ENCODE measurements around the gene INVS.

INVS gene

DNA sequence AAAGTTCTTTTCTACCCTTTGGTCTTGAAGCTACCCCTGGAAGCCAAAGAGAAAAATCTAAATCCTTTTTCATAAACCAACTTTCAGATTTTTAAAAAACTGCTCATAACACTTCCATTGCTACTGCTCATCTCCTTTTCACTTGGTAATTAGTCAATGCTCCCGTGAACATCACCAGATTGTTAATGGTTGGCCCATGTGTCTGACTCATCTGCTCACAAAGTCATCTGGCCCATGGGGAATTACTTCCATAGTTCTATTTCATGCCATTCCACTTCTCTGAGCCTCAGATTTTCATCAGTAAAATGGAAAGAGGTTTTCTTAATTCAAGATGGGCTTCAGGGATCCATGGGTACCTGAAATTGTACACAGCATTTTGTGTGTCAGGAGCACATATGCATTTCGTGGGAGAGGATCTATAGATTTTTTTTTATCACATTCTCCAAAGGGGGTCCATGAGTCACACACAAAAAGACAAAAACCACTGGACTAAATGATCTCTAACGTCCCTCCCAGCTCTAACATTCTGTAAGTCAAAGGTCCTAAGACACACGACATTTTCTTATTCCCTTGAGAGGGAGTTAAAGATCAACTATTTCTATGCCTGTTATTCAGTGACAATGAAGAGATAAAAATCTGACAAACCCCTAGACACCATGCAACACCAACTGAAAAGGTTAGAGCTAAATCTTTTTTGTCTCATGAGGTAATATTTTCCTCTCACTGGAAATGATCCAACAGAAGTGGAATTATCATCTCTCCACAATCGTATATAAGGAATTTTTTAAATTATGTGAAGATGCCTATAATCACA, 178.3 kb downstream of the INVS start:
- DNase-seq = no peak

DNA sequence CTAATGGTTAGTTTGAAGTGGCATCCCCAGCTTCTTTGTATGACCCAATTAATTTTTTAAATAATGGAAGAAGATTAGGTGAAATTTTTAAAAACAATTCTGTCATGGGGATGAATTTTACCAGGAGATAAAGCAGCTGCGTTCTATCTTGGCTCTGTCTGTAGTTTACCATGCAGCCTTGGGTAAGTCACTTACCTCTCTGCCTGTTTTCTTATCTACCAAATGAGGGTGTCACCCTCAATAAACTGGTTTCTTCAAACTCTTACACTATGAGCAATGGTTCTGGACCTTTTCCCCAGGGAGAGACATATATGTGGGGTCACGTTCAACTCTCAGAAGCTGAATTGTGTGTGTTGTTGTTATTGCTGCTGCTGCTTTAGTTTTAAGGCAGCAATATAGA, 182.0 kb downstream of the INVS start:
- DNase-seq = no peak

DNA sequence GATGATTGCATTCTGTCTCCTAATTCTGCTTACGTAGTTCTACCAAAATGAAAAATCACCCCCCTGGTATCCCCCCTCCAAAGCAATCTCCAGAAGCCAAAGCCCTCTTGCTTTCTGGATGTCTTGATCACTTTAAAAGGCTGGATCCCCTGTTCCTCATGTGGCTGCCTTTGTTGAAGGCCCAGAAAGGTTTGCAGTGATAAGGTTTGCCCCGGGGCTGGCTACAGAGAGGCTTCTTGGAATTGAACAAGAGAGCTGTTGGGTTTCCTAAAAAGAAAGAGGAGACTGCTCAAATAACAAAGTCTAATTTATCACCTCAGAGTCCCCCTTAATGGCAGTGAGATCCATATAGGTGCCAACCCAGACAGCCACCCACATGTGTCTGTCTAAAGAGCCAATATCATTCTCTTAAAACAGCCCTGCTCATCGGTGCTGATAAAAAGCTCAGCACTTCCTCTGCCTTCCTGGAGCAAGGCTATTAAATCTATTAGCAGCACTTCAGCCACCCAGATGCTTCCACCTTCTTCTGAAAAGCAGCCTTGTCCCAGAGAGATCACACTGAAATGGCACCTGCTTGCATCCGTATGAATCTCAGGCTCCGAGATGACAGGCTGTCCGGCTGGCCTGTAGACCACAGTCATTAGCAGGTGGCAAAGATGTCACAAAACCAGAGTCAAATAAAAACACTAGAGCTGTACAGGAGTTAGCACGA, 182.8 kb downstream of the INVS start:
- no peak for DNase-seq

DNA sequence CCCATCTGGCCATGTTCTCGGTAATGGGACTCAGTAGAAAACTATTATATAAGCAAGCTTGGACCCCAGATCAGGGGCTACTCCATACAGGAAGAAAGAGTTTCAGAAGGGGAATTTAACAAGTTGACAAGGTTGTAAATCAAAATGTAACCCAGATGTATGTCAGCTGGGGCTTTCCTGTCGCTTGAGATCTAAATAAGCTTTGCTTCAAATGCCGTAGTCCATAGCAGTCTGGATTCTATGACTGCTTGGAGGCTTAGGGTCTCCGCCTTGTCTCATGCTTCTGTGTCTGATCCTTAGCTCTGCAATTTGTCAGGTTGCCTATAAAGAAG, 183.3 kb downstream of the INVS start:
- DNase-seq = no peak

DNA sequence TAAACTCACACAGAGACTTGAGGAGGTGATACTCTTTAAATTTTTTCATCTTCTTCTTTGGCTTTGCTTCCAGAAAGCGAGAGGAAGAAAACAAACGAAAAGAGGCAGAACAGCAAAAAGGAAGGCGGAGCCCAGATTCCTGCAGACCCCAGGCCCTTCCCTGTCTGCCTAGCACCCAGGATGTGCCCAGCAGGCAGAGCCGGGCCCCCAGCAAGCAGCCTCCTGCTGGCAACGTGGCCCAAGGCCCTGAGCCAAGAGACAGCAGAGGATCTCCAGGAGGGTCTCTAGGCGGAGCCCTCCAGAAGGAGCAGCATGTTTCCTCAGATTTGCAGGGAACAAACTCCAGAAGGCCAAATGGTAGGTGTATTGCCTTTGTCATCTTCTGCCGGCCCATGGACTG, 185.2 kb downstream of the INVS start:
- no peak for DNase-seq

DNA sequence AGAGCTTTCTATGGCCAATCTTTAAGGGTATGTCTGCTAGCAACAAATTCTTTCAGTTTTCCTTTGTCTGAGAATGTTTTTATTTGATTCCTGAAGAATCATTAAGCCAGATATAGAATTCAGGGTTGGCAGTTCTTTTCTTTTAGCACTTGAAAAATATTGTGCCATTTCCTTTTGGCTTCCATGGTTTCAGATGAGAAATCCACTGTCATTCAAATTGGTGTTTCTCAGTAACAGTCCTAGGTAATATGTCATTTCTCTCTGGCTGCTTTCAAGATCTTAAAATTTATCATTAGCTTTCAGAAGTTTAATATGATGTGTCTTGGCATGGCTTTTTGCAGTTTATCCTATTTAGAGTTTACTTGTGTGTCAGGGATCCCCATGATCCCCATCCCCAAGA, 186.0 kb downstream of the INVS start:
- DNase-seq = no peak

DNA sequence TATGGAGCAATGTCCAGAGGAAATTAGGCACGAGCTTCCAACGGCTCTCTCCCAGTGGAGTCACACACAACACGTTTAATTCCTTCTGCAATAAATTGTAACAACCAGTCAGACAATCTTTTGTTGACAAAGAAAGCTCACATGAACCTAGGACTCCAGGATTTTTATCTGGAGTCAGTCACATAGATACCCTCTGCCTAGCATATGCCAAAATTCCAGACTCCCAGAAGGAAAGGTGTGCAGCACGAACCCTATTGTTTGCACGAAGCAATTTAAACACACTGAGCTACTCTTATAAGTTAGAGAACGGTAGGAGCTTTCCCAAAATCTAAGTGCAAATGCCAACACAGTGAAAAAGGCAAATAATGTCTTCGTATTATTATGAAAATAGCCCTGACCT, 186.6 kb downstream of the INVS start:
- DNase-seq = no peak

DNA sequence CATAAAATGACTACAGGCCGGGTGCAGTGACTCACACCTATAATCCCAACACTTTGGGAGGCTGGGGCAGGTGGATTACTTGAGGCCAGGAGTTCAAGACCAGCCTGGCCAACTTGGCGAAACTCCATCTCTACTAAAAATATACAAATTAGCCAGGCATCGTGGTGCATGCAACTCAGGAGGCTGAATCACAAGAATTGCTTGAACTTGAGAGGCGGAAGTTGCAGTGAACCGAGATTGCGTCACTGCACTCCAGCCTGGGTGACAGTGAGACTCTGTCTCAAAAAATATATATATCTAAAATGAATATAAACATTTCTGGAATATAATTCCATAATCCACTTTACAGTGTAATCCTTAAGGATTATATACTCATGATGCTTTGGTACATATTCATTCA, 187.2 kb downstream of the INVS start:
- DNase-seq = no peak

DNA sequence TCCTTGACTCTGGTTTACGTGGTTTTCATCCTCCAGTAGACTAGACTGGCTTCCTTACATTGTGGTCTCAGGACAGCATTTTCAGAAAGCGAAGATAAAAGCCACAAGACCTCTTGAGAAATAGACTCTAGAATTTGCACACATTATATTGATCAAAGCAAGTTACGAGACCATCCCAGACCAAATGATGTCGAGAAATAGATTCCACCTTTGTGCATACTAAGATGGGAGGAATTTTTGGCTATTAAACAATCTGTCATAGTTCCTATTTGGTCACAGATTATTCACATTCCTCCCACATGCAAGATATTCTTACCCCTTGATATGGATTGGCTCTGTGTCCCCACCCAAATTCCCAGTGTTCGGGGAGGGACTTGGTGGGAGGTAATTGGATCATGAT, 188.1 kb downstream of the INVS start:
- no peak for DNase-seq

DNA sequence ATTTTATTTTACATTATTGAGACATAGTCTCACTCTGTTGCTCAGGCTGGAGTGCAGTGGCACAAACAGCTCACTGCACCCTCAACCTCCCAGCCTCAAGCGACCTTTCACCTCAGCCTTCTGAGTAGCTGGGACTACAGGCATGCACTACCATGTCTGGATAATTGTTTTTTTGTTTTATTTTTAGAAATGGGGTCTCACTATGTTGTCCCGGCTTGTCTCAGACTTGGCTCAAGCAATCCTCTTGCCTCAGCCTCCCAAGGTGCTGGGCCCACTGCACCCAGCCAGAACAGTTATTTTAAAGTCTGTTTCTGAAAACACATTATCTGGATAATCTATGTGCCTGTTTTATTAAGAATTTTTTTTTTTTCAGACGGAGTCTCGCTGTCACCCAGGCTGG, 191.7 kb downstream of the INVS start:
- no peak for DNase-seq

DNA sequence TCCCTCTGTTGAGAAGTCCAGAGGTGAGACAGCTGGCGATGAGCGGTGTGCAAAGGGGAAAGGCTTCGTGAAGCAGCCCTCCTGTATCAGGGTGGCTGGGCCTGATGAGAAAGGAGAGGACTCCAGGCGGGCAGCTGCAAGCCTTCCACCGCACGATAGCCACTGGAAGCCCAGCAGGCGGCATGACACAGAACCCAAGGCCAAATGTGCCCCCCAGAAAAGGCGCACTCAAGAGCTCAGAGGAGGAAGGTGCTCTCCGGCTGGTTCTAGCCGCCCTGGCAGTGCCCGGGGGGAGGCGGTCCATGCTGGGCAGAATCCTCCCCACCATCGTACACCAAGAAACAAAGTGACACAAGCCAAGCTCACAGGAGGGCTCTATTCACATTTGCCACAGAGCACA, 193.4 kb downstream of the INVS start:
- DNase-seq = no peak

DNA sequence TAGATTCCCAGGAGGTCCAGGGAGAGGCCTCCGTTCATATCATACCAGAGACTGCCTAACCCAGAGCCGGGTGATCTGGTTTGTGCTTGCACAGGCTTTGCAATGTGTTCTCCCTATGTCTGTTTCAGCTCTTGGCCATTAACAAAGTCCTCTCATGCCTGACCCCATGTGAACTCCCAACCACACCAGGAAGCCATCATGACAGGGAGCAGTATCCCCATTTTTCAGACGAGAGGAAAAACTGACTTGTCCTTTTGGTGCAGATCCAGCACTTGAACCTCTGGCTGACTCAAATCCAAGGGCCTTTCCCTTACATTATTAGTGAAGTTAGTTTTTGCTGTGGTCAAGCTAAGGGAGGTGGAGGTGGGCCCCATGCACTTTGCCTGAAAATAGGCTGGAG, 195.3 kb downstream of the INVS start:
- DNase-seq = no peak

DNA sequence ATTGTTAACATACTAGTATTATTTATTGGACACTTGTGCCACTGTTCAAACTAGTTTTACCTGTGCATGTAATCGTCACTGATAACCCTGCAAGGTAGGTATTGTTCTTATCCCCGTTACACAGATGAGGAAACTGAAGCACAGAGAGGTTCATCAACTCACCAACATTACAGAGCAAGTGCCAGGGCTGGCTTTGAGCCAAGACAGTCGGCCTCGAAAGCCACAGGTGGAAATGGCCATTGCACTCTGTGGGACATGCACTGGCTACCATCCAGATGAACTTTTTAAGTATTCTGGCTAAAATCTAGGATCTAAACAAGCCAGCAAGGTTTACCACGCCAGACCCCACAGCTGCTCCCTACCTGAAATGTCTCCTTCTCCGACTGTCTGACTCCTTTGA, 195.8 kb downstream of the INVS start:
- DNase-seq = no peak

DNA sequence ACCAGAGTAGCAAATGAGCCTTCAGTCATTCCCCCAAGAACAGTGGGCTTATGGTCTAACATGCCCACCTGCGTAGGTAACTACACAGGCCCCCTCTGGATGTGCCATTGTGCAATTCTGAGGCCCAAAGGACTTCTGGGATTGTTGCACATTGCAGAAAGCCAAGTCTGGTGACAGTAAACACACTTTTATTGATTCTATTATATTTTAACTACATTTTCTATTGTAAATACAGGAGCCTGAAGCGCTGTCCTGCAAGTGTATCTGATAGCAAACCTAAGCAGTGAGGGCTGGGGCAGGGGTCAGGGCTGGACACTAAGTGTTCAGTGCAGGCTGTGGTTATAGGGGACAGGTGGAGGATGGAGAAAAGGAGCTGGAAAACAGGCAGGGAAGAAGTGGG, 196.2 kb downstream of the INVS start:
- DNase-seq = no peak

DNA sequence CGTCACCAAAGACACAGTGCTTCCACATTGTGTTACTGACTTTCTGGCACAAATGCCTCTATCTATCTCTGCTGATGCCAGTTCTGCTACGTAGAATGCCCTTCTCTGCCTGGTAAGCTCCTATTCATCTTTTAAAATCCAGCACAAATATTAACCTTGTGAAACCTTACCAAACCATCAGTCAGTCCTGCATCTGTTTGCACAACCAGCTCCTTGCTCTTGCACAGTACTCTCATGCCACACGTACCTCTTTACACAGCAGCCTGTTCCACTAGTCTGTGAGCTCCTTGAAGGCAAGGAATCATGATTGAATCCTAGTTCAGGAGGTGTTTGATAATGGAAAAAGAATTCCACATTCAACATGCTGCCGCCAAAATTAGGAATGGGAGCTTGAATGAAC, 197.4 kb downstream of the INVS start:
- no peak for DNase-seq

DNA sequence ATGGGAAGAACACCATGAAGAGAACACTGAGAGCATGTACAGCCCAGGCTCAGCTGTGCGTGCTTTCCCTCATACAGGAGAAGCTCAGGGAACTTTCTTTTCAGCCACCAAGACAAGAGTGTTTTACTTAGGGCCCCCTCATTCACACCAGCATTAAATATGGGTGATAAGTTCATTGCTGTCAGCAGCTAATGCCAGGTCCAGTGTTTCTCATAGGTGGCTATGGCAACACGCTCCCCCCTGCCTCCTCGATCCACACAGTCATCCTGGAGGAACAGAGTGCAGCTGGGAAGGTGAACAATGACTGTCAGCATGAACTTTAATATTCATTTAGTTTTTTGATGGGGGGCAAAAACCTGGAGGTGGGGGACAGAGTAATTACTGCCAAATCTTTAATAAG, 199.3 kb downstream of the INVS start:
- no peak for DNase-seq

DNA sequence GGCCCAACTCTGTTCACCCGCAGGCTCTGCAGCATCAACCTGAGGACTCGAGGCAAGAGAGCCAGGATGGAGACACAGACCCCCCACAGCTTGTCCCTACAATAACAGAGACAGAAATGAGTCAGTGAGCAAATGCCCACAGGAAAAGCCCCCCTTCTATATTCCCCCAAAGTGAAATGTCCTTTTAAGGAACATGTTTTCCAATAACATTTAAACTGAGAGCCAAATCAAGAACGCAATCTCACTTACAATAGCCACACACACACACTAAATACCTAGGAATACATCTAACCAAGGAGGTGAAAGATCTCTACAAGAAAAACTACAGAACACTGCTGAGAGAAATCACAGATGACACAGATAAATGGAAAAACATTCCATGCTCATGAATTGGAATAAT, 204.7 kb downstream of the INVS start:
- DNase-seq = no peak

DNA sequence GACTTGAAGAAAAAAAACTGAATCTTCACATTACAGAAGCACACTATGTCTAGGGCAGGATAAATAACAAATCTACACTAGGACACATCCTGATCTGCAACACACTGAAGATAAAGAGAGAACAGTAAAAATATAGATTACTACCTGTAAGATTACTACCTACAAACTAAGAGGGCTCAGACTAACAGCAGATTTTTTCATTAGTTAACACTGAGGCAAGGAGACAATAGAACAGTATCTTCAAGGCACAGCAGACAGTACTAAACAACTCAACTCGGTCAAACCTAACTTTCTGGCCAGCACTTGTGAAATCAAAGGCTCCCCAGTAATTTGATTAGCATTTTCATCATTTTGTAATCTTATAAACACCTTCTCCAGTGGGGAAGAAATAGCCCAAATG, 207.2 kb downstream of the INVS start:
- DNase-seq = no peak

DNA sequence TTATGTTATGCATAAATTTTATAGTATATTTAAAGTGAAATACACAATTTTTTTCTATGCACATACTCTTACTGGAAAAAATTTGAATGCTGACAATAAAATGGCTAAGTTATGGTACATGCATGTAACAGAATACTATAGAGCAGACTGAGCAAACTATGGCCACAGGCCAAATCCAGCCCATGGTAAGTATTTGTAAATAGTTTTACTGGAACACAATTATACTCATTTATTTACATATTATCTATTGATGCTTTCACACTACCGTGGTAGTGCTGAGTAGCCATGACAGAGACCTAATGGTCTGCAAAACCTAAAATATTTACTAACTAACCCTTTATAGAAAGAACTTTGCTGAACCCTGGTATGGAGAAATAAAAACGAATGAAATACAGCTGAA, 208.0 kb downstream of the INVS start:
- no peak for DNase-seq

DNA sequence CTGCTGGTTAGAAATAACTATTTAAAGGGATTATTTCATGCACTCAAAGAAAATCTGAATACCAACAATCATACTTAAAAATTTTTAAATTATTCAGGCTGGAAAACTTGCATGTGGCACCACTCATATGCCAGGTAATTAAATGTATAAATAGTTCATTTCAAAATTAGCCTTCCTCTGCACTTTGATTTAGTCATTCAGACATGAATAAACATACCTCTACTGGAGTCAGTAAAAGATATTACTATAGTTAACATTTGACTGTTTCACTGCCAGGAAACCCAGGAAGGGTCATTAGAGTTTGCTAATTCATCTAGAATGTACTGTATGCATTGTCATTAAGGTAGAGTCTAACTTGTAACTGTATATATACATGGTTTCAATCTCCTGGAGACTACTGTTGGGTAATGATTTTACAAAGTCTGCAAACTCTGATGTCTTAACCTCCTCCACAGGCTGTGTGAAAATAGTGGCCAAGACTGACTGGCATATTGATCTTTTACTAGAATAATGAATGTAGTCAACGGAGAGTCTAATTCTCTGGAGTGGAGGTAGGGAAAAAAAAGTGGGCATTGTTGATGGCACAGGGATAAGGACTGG, 210.0 kb downstream of the INVS start:
- no peak for DNase-seq

DNA sequence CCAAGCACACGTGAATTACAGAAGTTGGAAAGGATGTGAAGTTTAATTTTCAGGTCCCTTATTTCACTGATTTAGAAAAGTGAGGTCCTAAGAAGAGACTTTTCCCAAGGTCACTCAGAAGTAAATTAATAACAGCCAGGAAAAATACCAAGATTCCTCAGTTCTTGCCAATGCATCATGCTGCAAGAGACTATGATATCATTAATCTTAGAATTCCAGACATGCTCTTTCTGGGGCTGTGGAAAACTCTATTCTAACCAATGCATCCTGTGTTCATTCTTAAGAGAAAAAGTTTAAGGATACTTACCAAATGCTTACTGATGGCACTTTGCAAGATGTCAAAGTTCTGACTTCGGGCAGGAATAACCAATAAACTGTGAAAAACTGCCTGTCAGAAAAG, 210.9 kb downstream of the INVS start:
- DNase-seq = no peak

DNA sequence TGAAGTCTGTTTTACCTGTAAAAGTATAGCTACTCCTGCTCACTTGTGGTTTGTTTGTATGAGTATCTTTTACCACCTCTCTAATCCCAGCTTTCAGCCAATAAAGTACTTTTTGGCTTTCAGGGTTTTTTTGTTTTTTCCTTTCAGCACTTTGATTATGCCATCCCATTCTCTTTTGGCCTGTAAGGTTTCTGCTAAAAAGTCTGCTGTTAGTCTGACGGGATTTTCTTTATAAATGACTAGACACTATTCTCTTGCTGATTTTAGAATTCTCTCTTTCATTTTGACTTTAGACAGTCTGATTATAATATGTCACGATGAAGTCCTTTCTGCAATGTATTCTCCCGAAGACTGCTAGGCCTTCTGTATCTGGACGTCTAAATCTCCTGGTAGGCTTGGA, 216.5 kb downstream of the INVS start:
- no peak for DNase-seq

DNA sequence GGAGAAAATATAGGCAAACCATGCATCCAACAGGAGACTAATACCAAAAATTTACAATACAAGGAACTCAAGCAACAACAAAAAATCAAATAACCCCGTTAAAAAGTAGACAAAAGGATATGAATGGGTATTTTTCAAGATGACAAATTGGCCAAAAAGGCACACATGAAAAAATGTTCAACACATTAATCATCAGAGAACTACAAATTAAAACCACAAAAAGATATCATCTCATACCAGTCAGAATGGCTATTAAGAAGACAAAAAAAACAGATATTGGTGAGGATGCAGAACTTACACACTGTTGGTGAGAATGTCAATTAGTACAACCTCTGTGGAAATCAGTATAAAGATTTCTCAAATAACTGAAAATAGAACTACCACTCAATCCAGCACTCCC, 218.7 kb downstream of the INVS start:
- no peak for DNase-seq

All from anterior cingulate cortex (tissue), 58 donors.